Measurements from ENCODE around the gene LDAH. TPM values are rescaled to one million over a fixed set of nuclear protein-coding genes. Genes with fewer than 3 reads are reported as not detected.
A peak's percentile ranks its signal among the peaks of the same experiment; 100 is the strongest.
"Not testable (repeated sequence)": the region's sequence is repeated elsewhere in the genome, so short reads cannot be mapped to it uniquely, and the experiment has no call there.

LDAH gene
- total RNA-seq, 1 experiment from 2014 or later = 25.4 TPM

GRCh38 chr2:20815216-20815615 is 7.7 kb downstream of the LDAH start:
- Histone ChIP-seq H3K4me3 (ENCODE audit: insufficient read depth, low read depth, low read length) (no peak overlapping the region), H3K36me3 (replicated peaks; ENCODE audit: control insufficient read depth, insufficient read depth, low read length) (no peaks in the 10 kb centered on the region), H3K27me3 (ENCODE audit: control insufficient read depth, insufficient read depth, low read length) (no peaks in the 10 kb centered on the region)
- DNase-seq = no peak

- no peak for DNase-seq
- Histone ChIP-seq H3K36me3 (replicated peaks; ENCODE audit: control insufficient read depth, insufficient read depth, low read length) (no peaks in the 10 kb centered on the region), H3K27me3 (ENCODE audit: control insufficient read depth, insufficient read depth, low read length) (no peaks in the 10 kb centered on the region)
These were observed 10.1 kb downstream of the LDAH start for GRCh38 chr2:20812779-20813178.

DNA sequence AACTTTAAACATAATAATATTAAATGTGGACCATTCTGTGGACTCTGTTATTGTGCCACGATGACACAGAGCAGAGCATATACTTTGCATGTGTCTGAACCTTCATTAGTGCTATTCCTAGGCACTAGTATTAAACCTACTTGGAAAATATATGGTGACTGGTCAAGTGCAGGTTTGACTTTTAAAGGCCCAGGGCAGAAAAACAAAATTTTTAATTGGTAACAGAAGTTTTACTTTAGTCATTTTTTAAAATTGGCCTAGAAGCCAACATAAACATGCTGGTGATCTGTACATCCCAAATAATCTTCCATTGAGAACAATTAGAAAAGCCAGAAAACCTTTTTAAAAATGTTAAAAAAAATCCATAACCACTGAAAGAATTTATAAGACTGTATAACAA is 16.6 kb downstream of the LDAH start:
- H3K36me3 ChIP-seq (replicated peaks; ENCODE audit: control insufficient read depth, insufficient read depth, low read length) = no peaks in the 10 kb centered on the region
- no peaks in the 10 kb centered on the region for H3K27me3 ChIP-seq (ENCODE audit: control insufficient read depth, insufficient read depth, low read length)
- H3K4me3 ChIP-seq (ENCODE audit: insufficient read depth, low read depth, low read length) = no peak overlapping the region
- no peak for DNase-seq

More at GRCh38 chr2:20812779-20813178, 10.1 kb downstream of the LDAH start:
- no peak overlapping the region for H3K4me3 ChIP-seq (ENCODE audit: insufficient read depth, low read depth, low read length)

- no peak overlapping the region for H3K4me3 ChIP-seq (ENCODE audit: insufficient read depth, low read depth, low read length)
- H3K27me3 ChIP-seq (ENCODE audit: control insufficient read depth, insufficient read depth, low read length) = no peaks in the 10 kb centered on the region
- H3K36me3 ChIP-seq (replicated peaks; ENCODE audit: control insufficient read depth, insufficient read depth, low read length) = no peaks in the 10 kb centered on the region
- no peak for DNase-seq
These were observed 18.9 kb downstream of the LDAH start for GRCh38 chr2:20803974-20804373.

- Histone ChIP-seq H3K36me3 (replicated peaks; ENCODE audit: control insufficient read depth, insufficient read depth, low read length) (no peaks in the 10 kb centered on the region), H3K27me3 (ENCODE audit: control insufficient read depth, insufficient read depth, low read length) (no peaks in the 10 kb centered on the region), H3K4me3 (ENCODE audit: insufficient read depth, low read depth, low read length) (no peak overlapping the region)
- no peak for DNase-seq
These were observed 19.6 kb downstream of the LDAH start for GRCh38 chr2:20803226-20803682.

- no peak for DNase-seq
- no peak overlapping the region for H3K4me3 ChIP-seq (ENCODE audit: insufficient read depth, low read depth, low read length)
These were observed 25.8 kb downstream of the LDAH start for GRCh38 chr2:20797096-20797495.

DNA sequence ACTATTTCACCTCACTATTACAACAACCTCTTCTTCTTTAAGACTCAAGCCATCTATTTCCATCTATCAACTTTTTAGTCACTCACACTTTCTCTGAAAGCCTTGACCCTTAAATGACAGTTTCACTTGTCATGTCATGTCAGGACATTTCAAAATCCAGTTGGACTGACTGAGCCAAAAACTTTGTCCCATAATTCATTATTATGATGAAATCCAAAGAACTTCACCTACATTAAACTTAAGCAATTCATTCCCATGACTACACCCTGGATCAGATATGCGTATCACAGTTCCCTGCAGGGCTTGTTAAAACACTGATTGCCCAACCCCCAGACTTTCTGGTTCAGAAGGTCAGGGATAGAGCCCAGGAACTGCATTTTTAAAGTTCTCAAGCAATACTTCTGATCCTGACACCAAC is 26.5 kb downstream of the LDAH start:
- DNase-seq = no peak
- no peaks in the 10 kb centered on the region for H3K36me3 ChIP-seq (replicated peaks; ENCODE audit: control insufficient read depth, insufficient read depth, low read length)

More at GRCh38 chr2:20797096-20797495, 25.8 kb downstream of the LDAH start:
- no peaks in the 10 kb centered on the region for H3K36me3 ChIP-seq (replicated peaks; ENCODE audit: control insufficient read depth, insufficient read depth, low read length)
- no peaks in the 10 kb centered on the region for H3K27me3 ChIP-seq (ENCODE audit: control insufficient read depth, insufficient read depth, low read length)

GRCh38 chr2:20793944-20794343 is 29.0 kb downstream of the LDAH start:
- not testable (repeated sequence) for DNase-seq; H3K4me3 ChIP-seq (ENCODE audit: insufficient read depth, low read depth, low read length)

More for the DNA sequence above, 26.5 kb downstream of the LDAH start:
- no peaks in the 10 kb centered on the region for H3K27me3 ChIP-seq (ENCODE audit: control insufficient read depth, insufficient read depth, low read length)
- no peak overlapping the region for H3K4me3 ChIP-seq (ENCODE audit: insufficient read depth, low read depth, low read length)

DNA sequence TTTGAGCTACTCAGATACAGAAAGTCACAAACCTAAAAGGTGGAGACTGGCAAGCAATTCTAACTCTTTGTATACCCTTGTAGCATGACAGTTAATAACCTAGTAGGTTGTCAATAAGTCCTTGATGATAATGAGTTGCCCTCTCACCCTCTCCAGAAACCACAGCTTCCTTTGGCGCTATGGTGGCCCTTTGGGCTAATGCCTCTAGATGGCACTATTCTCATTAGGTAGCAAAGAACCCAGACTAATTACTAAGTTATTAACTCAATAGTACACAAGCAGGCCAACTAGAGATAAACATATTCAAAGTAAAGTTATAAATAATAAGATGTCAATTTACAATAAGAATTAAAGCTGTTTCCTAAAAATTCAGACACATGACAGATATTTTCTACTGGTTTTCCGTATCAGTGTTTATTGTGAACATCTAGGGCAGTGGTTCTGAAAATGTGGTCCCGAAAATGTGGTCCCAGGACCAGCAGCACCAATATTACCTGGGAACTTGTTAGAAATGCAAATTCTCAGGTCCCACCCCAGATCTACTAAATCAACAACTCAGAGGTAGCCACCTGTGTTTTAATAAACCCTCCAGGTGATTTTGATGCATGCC is 41.1 kb downstream of the LDAH start:
- DNase-seq = peak; percentile 24
- Histone ChIP-seq H3K36me3 (replicated peaks; ENCODE audit: control insufficient read depth, insufficient read depth, low read length) (no peaks in the 10 kb centered on the region), H3K4me3 (ENCODE audit: insufficient read depth, low read depth, low read length) (no peak overlapping the region), H3K27me3 (ENCODE audit: control insufficient read depth, insufficient read depth, low read length) (no peaks in the 10 kb centered on the region)

More at GRCh38 chr2:20793944-20794343, 29.0 kb downstream of the LDAH start:
- H3K27me3 ChIP-seq (ENCODE audit: control insufficient read depth, insufficient read depth, low read length); H3K36me3 ChIP-seq (replicated peaks; ENCODE audit: control insufficient read depth, insufficient read depth, low read length): not testable (repeated sequence)

- DNase-seq = no peak
- H3K36me3 ChIP-seq (replicated peaks; ENCODE audit: control insufficient read depth, insufficient read depth, low read length) = no peaks in the 10 kb centered on the region; the same call in 1 of the 2 replicates
- H3K27me3 ChIP-seq (ENCODE audit: control insufficient read depth, insufficient read depth, low read length) = no peaks in the 10 kb centered on the region
- H3K4me3 ChIP-seq (ENCODE audit: insufficient read depth, low read depth, low read length) = no peak overlapping the region
These were observed 51.6 kb downstream of the LDAH start for GRCh38 chr2:20771299-20771698.

GRCh38 chr2:20766798-20767644 is 55.9 kb downstream of the LDAH start:
- Histone ChIP-seq H3K4me3 (ENCODE audit: insufficient read depth, low read depth, low read length) (no peak overlapping the region), H3K27me3 (ENCODE audit: control insufficient read depth, insufficient read depth, low read length) (no peaks in the 10 kb centered on the region), H3K36me3 (replicated peaks; ENCODE audit: control insufficient read depth, insufficient read depth, low read length) (no peaks in the 10 kb centered on the region; the same call in 1 of the 2 replicates)
- DNase-seq = peak; percentile 7

- H3K27me3 ChIP-seq (ENCODE audit: control insufficient read depth, insufficient read depth, low read length) = no peaks in the 10 kb centered on the region
- no peak for DNase-seq
- no peak overlapping the region for H3K4me3 ChIP-seq (ENCODE audit: insufficient read depth, low read depth, low read length)
- H3K36me3 ChIP-seq (replicated peaks; ENCODE audit: control insufficient read depth, insufficient read depth, low read length) = no peaks in the 10 kb centered on the region; the same call in 1 of the 2 replicates
These were observed 56.7 kb downstream of the LDAH start for GRCh38 chr2:20766213-20766612.

- Histone ChIP-seq H3K36me3 (replicated peaks; ENCODE audit: control insufficient read depth, insufficient read depth, low read length) (no peaks in the 10 kb centered on the region; the same call in 1 of the 2 replicates), H3K4me3 (ENCODE audit: insufficient read depth, low read depth, low read length) (no peak overlapping the region)
- peak; percentile 16 for DNase-seq
These were observed 59.8 kb downstream of the LDAH start for GRCh38 chr2:20762945-20763683.

GRCh38 chr2:20759487-20759886 is 63.4 kb downstream of the LDAH start:
- Histone ChIP-seq H3K4me3 (ENCODE audit: insufficient read depth, low read depth, low read length) (no peak overlapping the region), H3K27me3 (ENCODE audit: control insufficient read depth, insufficient read depth, low read length) (no peaks in the 10 kb centered on the region), H3K36me3 (replicated peaks; ENCODE audit: control insufficient read depth, insufficient read depth, low read length) (no peaks in the 10 kb centered on the region; the same call in 1 of the 2 replicates)
- no peak for DNase-seq

More at GRCh38 chr2:20762945-20763683, 59.8 kb downstream of the LDAH start:
- H3K27me3 ChIP-seq (ENCODE audit: control insufficient read depth, insufficient read depth, low read length) = no peaks in the 10 kb centered on the region
